Bronchial epithelial cell (primary cell): ENCODE measurements around the gene NPR3. TPM values are rescaled to one million over a fixed set of nuclear protein-coding genes. Genes with fewer than 3 reads are reported as not detected.

Experiments used
- DNase-seq: peaks from one replicate; pipeline ENCODE4 v3.0.0-alpha.2; 2010; ENCODE audit warnings: low read depth
- FAIRE-seq: peaks from 2 replicates; lab custom pipeline; 2011; peaks lifted over from hg19 to GRCh38; lab: Jason Lieb, UNC
- H3K27me3 ChIP-seq: 2 replicates; pipeline ENCODE4 v1.5.1; 2011; ENCODE audit warnings: low read length; ENCODE audit not compliant: control insufficient read depth, insufficient read depth
- H3K36me3 ChIP-seq: 2 replicates; pipeline ENCODE4 v1.5.1; 2011; ENCODE audit warnings: low read length; ENCODE audit not compliant: control insufficient read depth, insufficient read depth
- H3K4me3 ChIP-seq: 2 replicates; pipeline ENCODE4 v1.5.1; 2011; ENCODE audit warnings: mild to moderate bottlenecking, low read depth, low read length, control low read depth
- CTCF ChIP-seq: IDR thresholded peaks from 2 replicates; pipeline ENCODE4 v1.5.1; 2011; ENCODE audit warnings: mild to moderate bottlenecking, moderate library complexity, low read length, control low read depth, inconsistent platforms; ENCODE audit not compliant: insufficient read depth, severe bottlenecking
- total RNA-seq: library from RNA; depleted of rRNA; stranded (reverse); fragments of >200 nt; gene quantifications from 2 replicates; pipeline ENCODE4 v1.2.1, GENCODE V29; 2014

The NPR3 gene
- total RNA-seq, 1 donor from 2014 or later, result 17.1 TPM

GRCh38 chr5:32765266-32765665 lies 54.1 kb downstream of the NPR3 start:
- H3K36me3 ChIP-seq, result no peaks in the 10 kb centered on the region
- DNase-seq (no peak), FAIRE-seq (no peak)
- no peaks in the 10 kb centered on the region for H3K27me3 ChIP-seq
- no peak for TF ChIP-seq CTCF
- no peak overlapping the region for H3K4me3 ChIP-seq

GRCh38 chr5:32767948-32768467 lies 56.9 kb downstream of the NPR3 start:
- H3K36me3 ChIP-seq, result no peaks in the 10 kb centered on the region
- H3K4me3 ChIP-seq, result no peak overlapping the region
- FAIRE-seq (peak; percentile 100), DNase-seq (peak; percentile 100)
- no peaks in the 10 kb centered on the region for H3K27me3 ChIP-seq
- TF ChIP-seq CTCF, result no peak

GRCh38 chr5:32769711-32770110 lies 58.6 kb downstream of the NPR3 start:
- TF ChIP-seq CTCF, result no peak
- no peak for FAIRE-seq
- Histone ChIP-seq H3K27me3 (no peaks in the 10 kb centered on the region), H3K4me3 (no peak overlapping the region), H3K36me3 (no peaks in the 10 kb centered on the region)
- DNase-seq, result no peak

- no peak for DNase-seq
- Histone ChIP-seq H3K27me3 (no peaks in the 10 kb centered on the region), H3K4me3 (no peak overlapping the region), H3K36me3 (no peaks in the 10 kb centered on the region)
- FAIRE-seq, result no peak
- no peak for TF ChIP-seq CTCF
Observed at GRCh38 chr5:32770444-32770843, 59.3 kb downstream of the NPR3 start.

GRCh38 chr5:32771037-32771436 lies 59.9 kb downstream of the NPR3 start:
- DNase-seq (no peak), FAIRE-seq (no peak)
- no peak for TF ChIP-seq CTCF
- H3K4me3 ChIP-seq, result no peak overlapping the region
- no peaks in the 10 kb centered on the region for H3K27me3 ChIP-seq
- no peaks in the 10 kb centered on the region for H3K36me3 ChIP-seq

DNA sequence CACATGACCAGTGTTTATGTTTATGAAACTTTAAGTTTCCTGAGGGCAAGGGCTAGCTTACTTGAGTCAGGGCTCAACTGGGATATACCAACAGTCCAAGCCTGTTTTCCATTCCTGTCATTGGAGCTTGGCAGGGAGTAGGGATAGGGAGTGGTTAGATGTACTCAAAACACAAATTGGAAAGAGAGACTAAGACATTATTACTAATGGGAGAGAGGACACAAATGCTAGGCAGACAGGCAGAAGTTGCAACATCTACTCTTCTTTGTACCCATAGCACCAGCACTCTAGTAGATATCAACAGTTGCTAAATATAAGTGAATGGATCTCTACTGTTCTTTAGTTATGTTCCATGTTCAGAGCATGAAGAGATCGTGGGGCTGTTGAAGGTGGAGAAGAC lies 62.8 kb downstream of the NPR3 start:
- DNase-seq, result no peak
- H3K36me3 ChIP-seq, result no peaks in the 10 kb centered on the region
- no peak for TF ChIP-seq CTCF
- FAIRE-seq, result no peak
- H3K4me3 ChIP-seq, result no peak overlapping the region
- H3K27me3 ChIP-seq, result no peaks in the 10 kb centered on the region
